H1 (cell line): Measurements from ENCODE around the gene PCBP4. TPM values are rescaled to one million over a fixed set of nuclear protein-coding genes. Genes with fewer than 3 reads are reported as not detected.

Experiments used
- CTCF ChIA-PET: fragments of 300-600 bp; sonication (Branson Sonifier 250); formaldehyde crosslinking; loops from one replicate; lab custom pipeline; 2021; ENCODE audit not compliant: partially characterized antibody; lab: Charles Lee
- POLR2A ChIA-PET: fragments of 300-600 bp; sonication (Branson Sonifier 250); formaldehyde crosslinking; loops from one replicate; lab custom pipeline; 2021; ENCODE audit warnings: inconsistent platforms; ENCODE audit not compliant: partially characterized antibody; lab: Charles Lee
- DNase-seq, 2 experiments: peaks; one replicate each; pipeline versions ENCODE4 v3.0.0 to v3.0.0-alpha.2; 2010 to 2022; ENCODE audit warnings: low spot score in 2 of 2, low read depth in 1 of 2, mixed read lengths in 1 of 2
- FAIRE-seq: peaks from 2 replicates; lab custom pipeline; 2011; peaks lifted over from hg19 to GRCh38; lab: Jason Lieb, UNC
- H2AFZ ChIP-seq: 2 replicates; pipeline ENCODE4 v1.8.1; 2012; ENCODE audit warnings: low read length, inconsistent platforms
- H2AK5ac ChIP-seq: 2 replicates; pipeline ENCODE4 v1.6.1; 2013; ENCODE audit warnings: low read depth, low read length
- H2BK120ac ChIP-seq: replicated peaks from 2 replicates; pipeline ENCODE3; 2013; ENCODE audit warnings: low read depth, low read length, inconsistent platforms
- H2BK12ac ChIP-seq: 2 replicates; pipeline ENCODE4 v1.6.1; 2013; ENCODE audit warnings: low read depth, low read length
- H2BK15ac ChIP-seq: 2 replicates; pipeline ENCODE4 v1.6.1; 2013; ENCODE audit warnings: low read length
- H2BK20ac ChIP-seq: 2 replicates; pipeline ENCODE4 v1.6.1; 2013; ENCODE audit warnings: low read length
- H2BK5ac ChIP-seq: 2 replicates; pipeline ENCODE4 v1.6.1; 2013; ENCODE audit warnings: low read depth, low read length
- H3K14ac ChIP-seq: 2 replicates; pipeline ENCODE4 v1.6.1; 2013; ENCODE audit warnings: inconsistent platforms; ENCODE audit not compliant: insufficient read length
- H3K18ac ChIP-seq: 2 replicates; pipeline ENCODE4 v1.6.1; 2013; ENCODE audit warnings: low read length; ENCODE audit errors: extremely low read depth
- H3K23ac ChIP-seq: 2 replicates; pipeline ENCODE4 v1.6.1; 2013; ENCODE audit warnings: inconsistent platforms; ENCODE audit not compliant: insufficient read length
- H3K23me2 ChIP-seq: 2 replicates; pipeline ENCODE4 v1.6.1; 2013; ENCODE audit warnings: low read depth, low read length
- H3K27ac ChIP-seq: 2 replicates; pipeline ENCODE4 v1.6.1; 2011; ENCODE audit warnings: low read depth, low read length, inconsistent platforms
- H3K27me3 ChIP-seq, 4 experiments: replicated peaks in 1 of 4; 1 replicate in 1 of 4; 2 replicates in 3 of 4; pipeline versions ENCODE4 v1.6.1 to v1.8.1; 2011 to 2013; ENCODE audit warnings: low read length in 3 of 4, mild to moderate bottlenecking in 3 of 4, inconsistent platforms in 2 of 4, mixed read lengths in 2 of 4, moderate library complexity in 1 of 4; ENCODE audit not compliant: control insufficient read depth in 3 of 4, insufficient read depth in 3 of 4; ENCODE audit errors: extremely low read depth in 1 of 4
- H3K36me3 ChIP-seq, 4 experiments: 2 replicates each; pipeline versions ENCODE4 v1.6.1 to v1.8.1; 2011 to 2013; ENCODE audit warnings: mild to moderate bottlenecking in 4 of 4, low read length in 3 of 4, moderate library complexity in 2 of 4, control low read depth in 1 of 4, inconsistent platforms in 1 of 4; ENCODE audit not compliant: insufficient read depth in 4 of 4, control insufficient read depth in 2 of 4
- H3K4ac ChIP-seq: replicated peaks from 2 replicates; pipeline ENCODE3; 2013; ENCODE audit warnings: low read length, low read depth, mixed read lengths, inconsistent platforms; ENCODE audit not compliant: insufficient read length
- H3K4me1 ChIP-seq, 4 experiments: replicated peaks in 1 of 4; 1 replicate in 1 of 4; 2 replicates in 3 of 4; pipeline versions ENCODE4 v1.6.1 to v1.8.1; 2011 to 2013; ENCODE audit warnings: low read length in 3 of 4, inconsistent platforms in 2 of 4, mixed read lengths in 1 of 4; ENCODE audit not compliant: insufficient read depth in 4 of 4, control insufficient read depth in 3 of 4
- H3K4me2 ChIP-seq, 2 experiments: 2 replicates each; pipeline versions ENCODE4 v1.6.1 to v1.8.1; 2011 to 2013; ENCODE audit warnings: low read depth in 2 of 2, low read length in 2 of 2, control low read depth in 1 of 2, inconsistent platforms in 1 of 2, mild to moderate bottlenecking in 1 of 2; ENCODE audit not compliant: insufficient read depth in 1 of 2
- H3K4me3 ChIP-seq, 4 experiments: fragments of 200-600, 300-600 bp in 1 of 4; sonication (generic), shearing (Covaris generic), sonication (Bioruptor Twin) in 1 of 4; 2 replicates each; pipeline versions ENCODE4 v1.5.1 to v1.8.1; 2011 to 2016; ENCODE audit warnings: low read length in 4 of 4, low read depth in 3 of 4, control low read depth in 2 of 4, inconsistent platforms in 2 of 4, mild to moderate bottlenecking in 2 of 4, mixed read lengths in 1 of 4, moderate library complexity in 1 of 4; ENCODE audit not compliant: insufficient read depth in 2 of 4; ENCODE audit errors: extremely low read depth in 1 of 4
- H3K56ac ChIP-seq: replicated peaks from 2 replicates; pipeline ENCODE3; 2013; ENCODE audit warnings: low read depth, mild to moderate bottlenecking, mixed read lengths, low read length, inconsistent platforms; ENCODE audit not compliant: insufficient read length
- H3K79me1 ChIP-seq: 2 replicates; pipeline ENCODE4 v1.6.1; 2013; ENCODE audit warnings: low read depth, low read length, control low read depth
- H3K79me2 ChIP-seq, 2 experiments: 2 replicates each; pipeline versions ENCODE4 v1.6.1 to v1.8.1; 2012 to 2013; ENCODE audit warnings: low read length in 2 of 2, mild to moderate bottlenecking in 2 of 2, inconsistent platforms in 1 of 2; ENCODE audit not compliant: insufficient read depth in 2 of 2, control insufficient read depth in 1 of 2
- H3K9ac ChIP-seq, 4 experiments: replicated peaks in 1 of 4; 1 replicate in 1 of 4; 2 replicates in 3 of 4; pipeline versions ENCODE4 v1.6.1 to v1.8.1; 2011 to 2013; ENCODE audit warnings: low read depth in 3 of 4, low read length in 3 of 4, control low read depth in 2 of 4, mild to moderate bottlenecking in 2 of 4, moderate library complexity in 2 of 4, inconsistent platforms in 1 of 4; ENCODE audit errors: extremely low read depth in 1 of 4
- H3K9me3 ChIP-seq, 2 experiments: 2 replicates each; pipeline versions ENCODE4 v1.6.1 to v1.8.1; 2012 to 2013; ENCODE audit warnings: mild to moderate bottlenecking in 2 of 2, moderate library complexity in 2 of 2, control low read depth in 1 of 2, inconsistent platforms in 1 of 2, low read depth in 1 of 2, low read length in 1 of 2, mixed read lengths in 1 of 2; ENCODE audit not compliant: insufficient read depth in 2 of 2
- H4K20me1 ChIP-seq, 2 experiments: replicated peaks in 1 of 2; 2 replicates each; pipeline versions ENCODE3 to v1.8.1; 2011 to 2013; ENCODE audit warnings: inconsistent platforms in 2 of 2, low read length in 2 of 2, mild to moderate bottlenecking in 1 of 2; ENCODE audit not compliant: insufficient read depth in 2 of 2, control insufficient read depth in 1 of 2
- H4K5ac ChIP-seq: 2 replicates; pipeline ENCODE4 v1.6.1; 2013; ENCODE audit warnings: low read length, low read depth, mixed read lengths, inconsistent platforms; ENCODE audit not compliant: insufficient read length
- H4K8ac ChIP-seq: 2 replicates; pipeline ENCODE4 v1.8.0; 2013; ENCODE audit warnings: mild to moderate bottlenecking, moderate library complexity, low read length, inconsistent platforms; ENCODE audit not compliant: insufficient read depth; ENCODE audit errors: extremely low read depth
- H4K91ac ChIP-seq: replicated peaks from 2 replicates; pipeline ENCODE3; 2013; ENCODE audit warnings: low read length, mixed read lengths, inconsistent platforms; ENCODE audit not compliant: insufficient read length
- ATF3 ChIP-seq: IDR thresholded peaks from 2 replicates; pipeline ENCODE4 v1.6.1; 2011; ENCODE audit warnings: low read depth, mild to moderate bottlenecking, low read length; ENCODE audit not compliant: insufficient read depth
- BCL11A ChIP-seq, 2 experiments: IDR thresholded peaks; one replicate each; pipeline ENCODE4 v1.6.1; 2011; ENCODE audit warnings: low read depth in 2 of 2, low read length in 2 of 2, mild to moderate bottlenecking in 2 of 2
- EZH2 ChIP-seq: fragments of 200-600 bp; sonication (generic); IDR thresholded peaks from 2 replicates; pipeline ENCODE4 v1.7.1; 2012; ENCODE audit warnings: low read depth, mild to moderate bottlenecking, moderate library complexity, low read length, inconsistent platforms; ENCODE audit not compliant: severe bottlenecking
- GTF2F1 ChIP-seq: IDR thresholded peaks from 2 replicates; pipeline ENCODE4 v1.6.1; 2012; ENCODE audit warnings: low read depth, low read length, improper control_type of control experiment, borderline replicate concordance
- JUN ChIP-seq: IDR thresholded peaks from 2 replicates; pipeline ENCODE4 v1.6.1; 2011; ENCODE audit warnings: low read depth, mild to moderate bottlenecking, improper control_type of control experiment, low read length
- MAX ChIP-seq: IDR thresholded peaks from 2 replicates; pipeline ENCODE4 v1.6.1; 2012; ENCODE audit warnings: inconsistent platforms
- RAD21 ChIP-seq, 2 experiments: IDR thresholded peaks in 1 of 2; conservative IDR thresholded peaks in 1 of 2; 2 replicates each; pipeline ENCODE4 v1.6.1; 2011; ENCODE audit warnings: low read depth in 2 of 2, low read length in 2 of 2, improper control_type of control experiment in 1 of 2, inconsistent platforms in 1 of 2, mild to moderate bottlenecking in 1 of 2, moderate library complexity in 1 of 2
- RBBP5 ChIP-seq: IDR thresholded peaks from 2 replicates; pipeline ENCODE4 v1.7.1; 2012; ENCODE audit warnings: low read depth, mild to moderate bottlenecking, inconsistent platforms, low read length, moderate library complexity, borderline replicate concordance
- RXRA ChIP-seq: IDR thresholded peaks from 2 replicates; pipeline ENCODE4 v1.6.1; 2011; ENCODE audit warnings: low read depth, mild to moderate bottlenecking, low read length, moderate library complexity; ENCODE audit not compliant: insufficient read depth
- TAF1 ChIP-seq: IDR thresholded peaks from 2 replicates; pipeline ENCODE4 v1.6.1; 2011; ENCODE audit warnings: mild to moderate bottlenecking, low read depth, low read length
- YY1 ChIP-seq: IDR thresholded peaks from 2 replicates; pipeline ENCODE4 v1.6.1; 2011; ENCODE audit warnings: low read depth, mild to moderate bottlenecking, low read length
- WGBS, 2 experiments: shearing (Covaris generic) in 1 of 2; methylation state at CpG; one replicate each; pipeline versions ENCODE4 v1.1.6 to v1.1.7; 2013 to 2015; ENCODE audit warnings: low lambda C conversion rate in 2 of 2, mixed read lengths in 2 of 2, inconsistent platforms in 1 of 2, low coverage in 1 of 2, missing lambda C conversion rate in 1 of 2; ENCODE audit not compliant: insufficient replicate concordance in 2 of 2, insufficient coverage in 1 of 2, insufficient read length in 1 of 2; ENCODE audit errors: extremely low coverage in 1 of 2, missing lambda C conversion rate in 1 of 2; 5-methylcytosine and 5-hydroxymethylcytosine counted together
- polyA plus RNA-seq, 7 experiments: library from polyadenylated mRNA; depleted of rRNA in 3 of 7; stranded (reverse) in 5 of 7; unstranded in 2 of 7; fragments of >200 nt in 5 of 7; fragments of 200-250 nt in 2 of 7; gene quantifications; 1 replicate in 5 of 7; 2 replicates in 1 of 7; 4 replicates in 1 of 7; pipeline versions ENCODE4 v1.2.1 to v1.2.3, GENCODE V29; 2011 to 2013; ENCODE audit warnings: missing spikeins in 2 of 7, mixed read lengths in 2 of 7
- total RNA-seq: library from RNA; stranded (reverse); fragmentation: NEBNext Ultra II Directional; extraction: Animal tissue kit (Norgen Biotek cat#: 25700); gene quantifications from 2 replicates; pipeline ENCODE4 v1.2.1, GENCODE V29; 2021

PCBP4 gene
- total and polyA plus RNA-seq, 2 of the 8 experiments (the other 6 are each of a cell fraction or from before 2014, with no cell fraction given): 16.4 to 34.1 TPM

- peaks cover 3 to 11% of the 10 kb centered on the region in 2 experiments for H4K20me1 ChIP-seq
- peaks cover 9% of the 10 kb centered on the region; the same call in 1 of the 2 replicates for H3K23me2 ChIP-seq
- FAIRE-seq: no peak
- H3K27ac ChIP-seq: no peak overlapping the region
- H2BK20ac ChIP-seq: no peak overlapping the region
- no peaks in the 10 kb centered on the region for H3K36me3 ChIP-seq
- H3K14ac ChIP-seq: no peak overlapping the region
- no peak overlapping the region for H4K5ac ChIP-seq
- H3K4ac ChIP-seq: no peak overlapping the region
- peaks cover 2 to 13% (median 6%) of the 10 kb centered on the region in 4 experiments for H3K4me1 ChIP-seq
- H2BK120ac ChIP-seq: no peak overlapping the region
- H3K9ac ChIP-seq: no peak overlapping the region
- no peak overlapping the region for H3K56ac ChIP-seq
- no peak overlapping the region for H3K4me2 ChIP-seq
- no peak overlapping the region for H2BK12ac ChIP-seq
- H3K27me3 ChIP-seq: peaks cover 0 to 10% (median 4%) of the 10 kb centered on the region in 4 experiments; a peak in 5 of 7 replicates
- no peak overlapping the region for H2AFZ ChIP-seq
- H4K8ac ChIP-seq: no peak overlapping the region
- H2BK5ac ChIP-seq: no peak overlapping the region
- no peak overlapping the region for H2BK15ac ChIP-seq
- H3K79me2 ChIP-seq: peaks cover 0 to 18% of the 10 kb centered on the region in 2 experiments; a peak in 3 of 4 replicates
- H2AK5ac ChIP-seq: no peak overlapping the region
- no peak for TF ChIP-seq RXRA
- TF ChIP-seq RAD21 (IDR thresholded peaks at IDR 0.05 in 1 of 2, conservative IDR thresholded peaks at IDR 0.05 in 1 of 2; ENCODE audit: low read depth in 2 of 2, low read length in 2 of 2): no peak
- no peak for TF ChIP-seq YY1
- TF ChIP-seq JUN: no peak
- TF ChIP-seq TAF1: no peak
- TF ChIP-seq BCL11A (IDR thresholded peaks at IDR 0.05; ENCODE audit: low read depth in 2 of 2, low read length in 2 of 2): no peak
- TF ChIP-seq MAX: no peak
- TF ChIP-seq ATF3: no peak
- no peak for TF ChIP-seq RBBP5
- TF ChIP-seq EZH2: no peak
- TF ChIP-seq GTF2F1: no peak
- TF ChIP-seq, all 59 proteins: peak for 0
- WGBS, 2 experiments: 87% methylated on average over 11 of the region's 11 CpGs; no CpG with 5 or more reads in 1 of the 2 experiments
- Histone ChIP-seq H4K91ac (no peak overlapping the region), H3K79me1 (peaks cover 7% of the 10 kb centered on the region; the same call in 1 of the 2 replicates), H3K4me3 (no peak overlapping the region), H3K18ac (no peak overlapping the region), H3K23ac (no peak overlapping the region), H3K9me3 (no peaks in the 10 kb centered on the region)
- no peak for DNase-seq
- ChIA-PET CTCF (interaction anchor here (0.9 to 5.1 kb wide), 9 partner anchors 10 to 125 kb away, joined by 3 to 44 read pairs (median 6); partner anchors contain the start of genes ABHD14B, ACY1 and RPL29), POLR2A (interaction anchor here (0.9 to 15.7 kb wide), 5 partner anchors 10 to 48 kb away, joined by 3 to 148 read pairs (median 6); partner anchors contain the start of genes ACY1, GPR62, PCBP4 and RPL29)
Observed at GRCh38 chr3:51944451-51945021, 22.7 kb downstream of the PCBP4 start.
